ENCODE results near the gene IL21. TPM values are rescaled to one million over a fixed set of nuclear protein-coding genes. Genes with fewer than 3 reads are reported as not detected.

The IL21 gene
- total RNA-seq, 1 experiment from 2014 or later = not detected

DNA sequence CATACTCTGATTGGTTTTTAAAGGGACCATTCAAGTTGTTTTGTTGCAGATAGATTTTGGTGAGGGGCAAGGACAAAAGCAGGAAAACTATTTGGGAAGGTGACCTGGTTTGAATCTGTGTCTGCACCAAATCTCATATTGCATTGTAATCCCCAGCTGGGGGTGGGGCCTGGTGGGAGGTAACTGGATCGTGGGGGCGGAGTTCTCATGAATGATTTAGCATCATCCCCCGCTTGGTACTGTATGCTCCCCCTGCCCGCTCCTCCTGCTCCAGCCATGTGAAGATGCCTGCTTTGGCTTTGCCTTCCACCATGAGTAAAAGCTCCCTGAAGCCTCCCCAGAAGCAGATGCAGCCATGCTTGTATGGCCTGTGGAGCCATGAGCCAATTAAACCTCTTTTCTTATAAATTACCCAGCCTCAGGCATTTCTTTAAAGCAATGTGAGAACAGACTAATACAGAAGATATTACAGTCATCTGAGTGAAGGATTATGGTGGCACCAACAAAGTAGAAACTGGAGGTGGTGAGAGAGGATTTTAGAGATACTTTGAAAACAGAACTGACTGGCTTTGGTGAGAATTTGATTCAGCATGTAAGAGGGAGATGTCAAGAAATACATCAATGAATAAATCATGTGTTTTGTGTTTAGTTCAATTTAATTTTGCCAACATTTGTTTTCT is 14.4 kb downstream of the IL21 start:
- in situ Hi-C loops (cut with HindIII; ENCODE audit: low pct_unique_long_range_greater_than_20kb, low sequenced_read_pairs) = no loop called here
- ATAC-seq (no peak), DNase-seq (ENCODE audit: low read depth, low spot score) (no peak)
- TF ChIP-seq, protein P1, sequence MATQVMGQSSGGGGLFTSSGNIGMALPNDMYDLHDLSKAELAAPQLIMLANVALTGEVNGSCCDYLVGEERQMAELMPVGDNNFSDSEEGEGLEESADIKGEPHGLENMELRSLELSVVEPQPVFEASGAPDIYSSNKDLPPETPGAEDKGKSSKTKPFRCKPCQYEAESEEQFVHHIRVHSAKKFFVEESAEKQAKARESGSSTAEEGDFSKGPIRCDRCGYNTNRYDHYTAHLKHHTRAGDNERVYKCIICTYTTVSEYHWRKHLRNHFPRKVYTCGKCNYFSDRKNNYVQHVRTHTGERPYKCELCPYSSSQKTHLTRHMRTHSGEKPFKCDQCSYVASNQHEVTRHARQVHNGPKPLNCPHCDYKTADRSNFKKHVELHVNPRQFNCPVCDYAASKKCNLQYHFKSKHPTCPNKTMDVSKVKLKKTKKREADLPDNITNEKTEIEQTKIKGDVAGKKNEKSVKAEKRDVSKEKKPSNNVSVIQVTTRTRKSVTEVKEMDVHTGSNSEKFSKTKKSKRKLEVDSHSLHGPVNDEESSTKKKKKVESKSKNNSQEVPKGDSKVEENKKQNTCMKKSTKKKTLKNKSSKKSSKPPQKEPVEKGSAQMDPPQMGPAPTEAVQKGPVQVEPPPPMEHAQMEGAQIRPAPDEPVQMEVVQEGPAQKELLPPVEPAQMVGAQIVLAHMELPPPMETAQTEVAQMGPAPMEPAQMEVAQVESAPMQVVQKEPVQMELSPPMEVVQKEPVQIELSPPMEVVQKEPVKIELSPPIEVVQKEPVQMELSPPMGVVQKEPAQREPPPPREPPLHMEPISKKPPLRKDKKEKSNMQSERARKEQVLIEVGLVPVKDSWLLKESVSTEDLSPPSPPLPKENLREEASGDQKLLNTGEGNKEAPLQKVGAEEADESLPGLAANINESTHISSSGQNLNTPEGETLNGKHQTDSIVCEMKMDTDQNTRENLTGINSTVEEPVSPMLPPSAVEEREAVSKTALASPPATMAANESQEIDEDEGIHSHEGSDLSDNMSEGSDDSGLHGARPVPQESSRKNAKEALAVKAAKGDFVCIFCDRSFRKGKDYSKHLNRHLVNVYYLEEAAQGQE (IDR thresholded peaks at IDR 0.05; ENCODE audit: insufficient read depth in 1 of 2, low read depth in 2 of 2, low read length in 1 of 2) = no peak
- TF ChIP-seq SIN3A (IDR thresholded peaks at IDR 0.05; ENCODE audit: borderline replicate concordance, insufficient read depth, low read depth, low read length) (no peak), TCF7L2 (IDR thresholded peaks at IDR 0.05; ENCODE audit: low read depth, low read length) (no peak)
- no peaks in the 10 kb centered on the region for H3K4me1 ChIP-seq (ENCODE audit: control insufficient read depth, insufficient read depth, low read length)
- ChIA-PET CTCF (no interaction called here), POLR2A (no interaction called here)
- intact Hi-C loops (cut with micrococcal nuclease; ENCODE audit: unreplicated experiment) = no loop called here
- H3K27me3 ChIP-seq (ENCODE audit: control insufficient read depth, insufficient read depth, low read length) = no peaks in the 10 kb centered on the region
- H3K9me3 ChIP-seq (ENCODE audit: control insufficient read depth, insufficient read depth, low read depth, low read length) = no peaks in the 10 kb centered on the region
- BruUV-seq (replicated peaks) = no TSS peak
- no peak overlapping the region for H3K4me3 ChIP-seq (ENCODE audit: low read depth in 2 of 2, low read length in 2 of 2)
- H3K36me3 ChIP-seq (ENCODE audit: control insufficient read depth, insufficient read depth, low read length) = no peaks in the 10 kb centered on the region
- no peak overlapping the region for H3K27ac ChIP-seq (ENCODE audit: low read length)

DNA sequence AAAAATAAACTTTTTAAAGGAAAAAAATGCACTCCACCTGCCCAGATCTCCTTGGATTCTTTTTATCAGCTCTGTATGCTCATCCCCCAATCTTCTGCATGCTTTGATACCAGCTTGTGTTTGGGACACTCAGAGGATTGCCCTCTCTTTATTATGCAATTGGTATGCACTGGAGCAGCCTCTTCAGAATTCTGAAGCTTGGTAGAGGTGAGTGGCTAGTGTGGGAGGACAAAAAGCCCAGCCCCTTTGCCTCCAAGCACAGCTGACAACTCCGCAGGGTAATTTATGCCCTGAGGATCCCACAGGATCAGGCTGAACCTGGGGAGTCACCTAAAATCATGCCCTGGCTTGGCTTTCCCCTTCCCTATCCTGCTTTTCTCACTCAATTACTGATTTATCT is 16.7 kb downstream of the IL21 start:
- Histone ChIP-seq H3K4me3 (ENCODE audit: low read depth in 2 of 2, low read length in 2 of 2) (no peak overlapping the region), H3K27ac (ENCODE audit: low read length) (no peak overlapping the region), H3K36me3 (ENCODE audit: control insufficient read depth, insufficient read depth, low read length) (no peaks in the 10 kb centered on the region), H3K4me1 (ENCODE audit: control insufficient read depth, insufficient read depth, low read length) (no peaks in the 10 kb centered on the region), H3K9me3 (ENCODE audit: control insufficient read depth, insufficient read depth, low read depth, low read length) (no peaks in the 10 kb centered on the region), H3K27me3 (ENCODE audit: control insufficient read depth, insufficient read depth, low read length) (no peaks in the 10 kb centered on the region)
- POLR2A ChIA-PET = interaction anchor here (0.6 kb wide), 1 partner anchor 602 kb away, joined by 7 read pairs; no protein-coding TSS in a partner anchor
- DNase-seq (ENCODE audit: low read depth, low spot score) (no peak), ATAC-seq (no peak)
- BruUV-seq (replicated peaks) = no TSS peak
- no peak for TF ChIP-seq SIN3A (IDR thresholded peaks at IDR 0.05; ENCODE audit: borderline replicate concordance, insufficient read depth, low read depth, low read length)
- no peak for TF ChIP-seq TCF7L2 (IDR thresholded peaks at IDR 0.05; ENCODE audit: low read depth, low read length)
- TF ChIP-seq, protein P2, sequence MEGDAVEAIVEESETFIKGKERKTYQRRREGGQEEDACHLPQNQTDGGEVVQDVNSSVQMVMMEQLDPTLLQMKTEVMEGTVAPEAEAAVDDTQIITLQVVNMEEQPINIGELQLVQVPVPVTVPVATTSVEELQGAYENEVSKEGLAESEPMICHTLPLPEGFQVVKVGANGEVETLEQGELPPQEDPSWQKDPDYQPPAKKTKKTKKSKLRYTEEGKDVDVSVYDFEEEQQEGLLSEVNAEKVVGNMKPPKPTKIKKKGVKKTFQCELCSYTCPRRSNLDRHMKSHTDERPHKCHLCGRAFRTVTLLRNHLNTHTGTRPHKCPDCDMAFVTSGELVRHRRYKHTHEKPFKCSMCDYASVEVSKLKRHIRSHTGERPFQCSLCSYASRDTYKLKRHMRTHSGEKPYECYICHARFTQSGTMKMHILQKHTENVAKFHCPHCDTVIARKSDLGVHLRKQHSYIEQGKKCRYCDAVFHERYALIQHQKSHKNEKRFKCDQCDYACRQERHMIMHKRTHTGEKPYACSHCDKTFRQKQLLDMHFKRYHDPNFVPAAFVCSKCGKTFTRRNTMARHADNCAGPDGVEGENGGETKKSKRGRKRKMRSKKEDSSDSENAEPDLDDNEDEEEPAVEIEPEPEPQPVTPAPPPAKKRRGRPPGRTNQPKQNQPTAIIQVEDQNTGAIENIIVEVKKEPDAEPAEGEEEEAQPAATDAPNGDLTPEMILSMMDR (IDR thresholded peaks at IDR 0.05) = no peak
- TF ChIP-seq, protein P1 (IDR thresholded peaks at IDR 0.05; ENCODE audit: insufficient read depth in 1 of 2, low read depth in 2 of 2, low read length in 1 of 2) = no peak
- no peak for TF ChIP-seq POLR2AphosphoS5 (IDR thresholded peaks at IDR 0.05; ENCODE audit: low read depth, low read length)
- in situ Hi-C loops (cut with HindIII; ENCODE audit: low pct_unique_long_range_greater_than_20kb, low sequenced_read_pairs) = no loop called here
- CTCF ChIA-PET = no interaction called here
- intact Hi-C loops (cut with micrococcal nuclease; ENCODE audit: unreplicated experiment) = loop anchor here (5.0 kb wide), 1 partner anchor 113 kb away; no protein-coding TSS in a partner anchor
